HG03520 (cell line): ENCODE data around the gene CCDC88C.

Experiments used
- ATAC-seq: cut with Tn5 transposase; IDR thresholded peaks from one replicate; pipeline ENCODE4 v1.9.1; 2021; ENCODE audit warnings: mild to moderate bottlenecking, moderate library complexity; ENCODE audit not compliant: unreplicated experiment

Gene CCDC88C

DNA sequence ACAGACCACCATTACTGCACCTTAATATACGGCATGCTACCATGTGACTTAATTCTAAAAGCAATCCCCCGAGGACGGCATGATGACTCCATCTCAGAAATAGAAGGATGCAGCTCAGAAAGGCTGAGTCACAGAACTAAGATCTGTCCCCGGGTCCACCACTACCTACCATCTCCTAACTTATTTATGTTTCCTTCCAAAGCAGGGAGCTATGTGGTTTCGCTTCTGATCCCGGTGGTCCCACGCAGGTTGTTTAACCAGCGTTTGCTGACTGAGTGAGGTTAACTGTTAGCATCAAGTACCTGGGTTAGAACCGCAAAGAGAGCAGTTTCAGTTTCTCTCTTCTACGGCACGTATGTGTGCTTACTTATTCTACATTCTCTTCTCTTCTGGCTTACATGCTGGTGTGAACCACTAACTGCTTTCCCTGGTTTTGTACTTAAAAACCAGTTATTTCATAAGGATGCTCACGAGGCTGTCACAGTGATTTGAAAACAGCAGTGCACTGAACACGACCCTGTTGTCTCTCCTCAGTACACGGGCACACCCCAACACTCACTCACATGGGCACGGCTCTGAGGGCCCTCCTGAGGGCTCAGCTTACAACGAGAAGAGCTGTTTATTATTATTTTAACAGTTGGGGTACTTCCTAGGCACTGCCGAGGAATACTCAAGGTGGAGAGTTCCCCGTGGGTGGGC, 66.7 kb downstream of the CCDC88C start:
- ATAC-seq, result peak; percentile 57

DNA sequence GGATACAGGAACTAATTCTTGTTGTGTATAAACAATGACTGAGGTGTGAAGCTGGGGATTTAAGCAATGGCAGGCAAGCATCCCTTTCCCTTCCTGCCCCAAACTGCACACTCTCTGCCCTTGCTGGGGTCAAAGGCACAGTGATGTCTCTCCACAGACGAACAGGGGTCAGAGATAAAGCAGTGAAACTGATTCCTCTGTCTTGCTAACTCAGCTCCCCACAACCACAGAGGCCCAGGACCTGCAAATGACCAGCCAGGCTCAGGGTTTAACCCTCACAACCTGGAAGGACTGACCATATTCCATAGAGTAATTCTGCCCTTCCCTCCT, 67.2 kb downstream of the CCDC88C start:
- ATAC-seq, result peak; percentile 4

DNA sequence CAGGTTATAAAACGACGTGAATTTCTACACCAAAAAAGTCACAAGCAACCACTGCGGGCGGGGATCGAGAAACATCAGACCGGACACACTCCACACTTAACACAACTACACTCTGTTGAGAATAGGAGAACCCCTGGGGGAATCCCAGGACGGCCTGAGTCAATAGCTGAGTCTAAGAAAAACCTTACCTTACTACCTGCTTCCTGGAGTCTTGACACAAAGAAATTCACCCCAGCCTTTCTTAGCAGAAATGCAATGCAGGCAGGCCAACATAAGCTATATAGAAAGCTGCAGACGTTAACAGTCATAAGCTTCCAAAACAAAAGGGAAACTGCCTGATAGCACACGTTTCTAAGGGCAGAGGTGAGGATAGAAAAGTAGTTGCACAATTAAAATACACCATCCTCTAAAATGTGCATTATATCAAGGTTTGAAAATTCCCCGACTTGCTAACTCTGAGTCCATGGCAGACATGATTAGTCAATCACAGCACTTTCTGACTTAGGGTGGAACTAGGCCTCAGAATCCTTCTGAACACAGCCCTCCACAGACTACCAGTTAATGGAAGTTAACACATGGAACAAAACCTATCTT, 68.0 kb downstream of the CCDC88C start:
- ATAC-seq, result peak; percentile 57

DNA sequence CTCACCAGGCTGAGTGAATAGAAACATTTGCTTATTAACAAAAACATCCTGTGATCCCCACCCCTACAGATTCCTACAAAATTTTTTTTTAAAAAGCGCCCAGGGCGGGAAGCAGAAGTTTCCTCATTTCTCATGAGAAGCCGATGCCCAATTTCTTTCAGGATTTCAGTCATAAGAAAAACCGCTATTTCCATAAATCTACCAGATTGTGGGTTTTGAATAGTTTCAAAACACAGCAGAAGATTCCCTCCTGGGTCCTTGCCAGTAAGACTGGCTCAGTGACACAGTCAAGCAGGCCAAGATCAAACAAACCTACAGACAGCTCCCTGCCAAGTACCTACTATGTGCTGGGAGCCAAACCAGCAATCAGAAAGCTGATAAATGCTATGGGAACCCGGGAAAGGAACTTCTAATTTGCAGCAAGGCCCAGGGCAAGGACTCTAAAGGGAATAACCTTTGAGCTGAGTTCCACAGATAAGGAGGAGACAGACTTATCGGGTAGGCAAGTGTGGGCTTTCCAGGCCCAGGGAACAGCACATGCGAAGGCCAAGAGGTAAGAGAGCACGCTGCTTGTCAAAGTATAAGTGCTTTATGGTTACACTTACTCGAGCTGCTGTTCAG, 68.7 kb downstream of the CCDC88C start:
- peak; percentile 1 for ATAC-seq

DNA sequence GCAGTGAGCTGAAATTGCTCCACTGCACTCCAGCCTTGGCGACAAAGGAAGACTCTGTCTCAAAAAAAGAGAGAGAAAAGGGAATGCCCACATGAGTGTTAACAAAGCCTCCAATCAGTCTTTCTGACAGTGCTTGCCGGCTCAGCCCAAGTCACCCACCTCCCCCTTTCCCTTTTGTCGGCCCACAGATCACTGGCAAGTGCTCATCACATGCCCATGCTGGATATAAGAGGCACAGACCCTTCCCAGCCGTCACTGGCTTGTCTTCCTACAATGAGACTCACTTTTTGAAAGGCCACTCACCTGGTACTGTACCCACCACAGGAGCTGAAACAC, 70.8 kb downstream of the CCDC88C start:
- no peak for ATAC-seq

DNA sequence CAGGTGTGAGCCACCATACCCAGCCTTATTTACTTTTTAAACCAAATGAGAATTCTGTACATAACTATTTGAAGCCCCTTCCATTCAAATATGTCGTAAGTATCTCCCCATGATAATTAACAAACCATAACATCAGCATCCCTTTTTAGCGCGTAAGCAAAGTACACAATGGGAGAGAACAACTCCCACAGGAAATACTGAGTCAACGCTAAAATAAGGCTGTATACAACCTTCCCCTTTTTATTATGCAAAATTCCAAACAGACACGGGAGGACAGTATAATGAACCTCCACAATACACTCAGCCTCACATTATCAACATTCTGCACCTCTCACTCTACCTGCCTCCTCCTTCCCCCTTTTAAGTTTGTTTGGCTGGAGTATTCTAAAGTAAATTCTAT, 73.5 kb downstream of the CCDC88C start:
- no peak for ATAC-seq

DNA sequence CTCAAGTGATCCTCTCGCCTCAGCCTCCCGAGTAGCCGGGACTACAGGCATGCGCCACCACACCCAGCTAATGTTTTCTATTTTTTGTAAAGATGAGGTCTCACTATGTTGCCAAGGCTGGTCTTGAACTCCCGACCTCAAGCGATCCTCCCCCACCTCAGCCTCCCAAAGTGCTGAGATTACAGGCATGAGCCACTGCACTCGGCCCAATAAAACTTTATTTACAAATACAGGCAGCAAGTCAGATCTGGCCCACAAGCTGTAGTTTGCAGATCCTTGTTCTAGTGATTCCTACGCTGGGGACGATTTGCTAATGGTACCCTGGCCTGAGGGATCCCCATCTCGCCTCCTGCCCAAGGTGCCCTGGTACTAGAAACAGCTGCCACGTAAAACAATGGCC, 74.6 kb downstream of the CCDC88C start:
- ATAC-seq, result no peak

DNA sequence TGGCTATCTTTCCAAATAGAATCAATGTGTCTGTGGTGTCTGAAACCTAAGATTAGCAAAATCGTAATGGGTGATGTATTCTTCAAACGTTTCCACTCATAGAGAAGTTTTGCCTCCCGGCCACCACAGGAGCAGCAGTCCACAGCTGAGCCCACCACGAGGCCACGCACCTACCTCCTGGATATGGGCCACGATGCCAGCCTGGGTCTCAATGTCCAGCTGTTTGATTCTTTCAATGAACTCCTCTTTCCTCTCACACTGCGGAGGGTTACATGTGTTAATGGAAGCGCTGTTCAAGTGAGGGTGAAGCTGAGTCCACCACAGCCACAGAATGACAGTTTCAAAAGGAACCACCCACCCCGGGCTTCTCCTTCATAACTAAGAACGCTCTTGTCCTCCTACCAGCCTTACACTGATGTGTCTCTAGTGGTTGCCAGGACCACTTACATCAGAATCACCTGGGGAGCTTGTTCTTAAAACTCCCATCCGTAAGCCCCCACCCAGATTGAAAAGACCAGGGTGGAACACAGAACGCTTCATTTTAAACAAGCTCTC, 75.3 kb downstream of the CCDC88C start:
- ATAC-seq, result no peak

DNA sequence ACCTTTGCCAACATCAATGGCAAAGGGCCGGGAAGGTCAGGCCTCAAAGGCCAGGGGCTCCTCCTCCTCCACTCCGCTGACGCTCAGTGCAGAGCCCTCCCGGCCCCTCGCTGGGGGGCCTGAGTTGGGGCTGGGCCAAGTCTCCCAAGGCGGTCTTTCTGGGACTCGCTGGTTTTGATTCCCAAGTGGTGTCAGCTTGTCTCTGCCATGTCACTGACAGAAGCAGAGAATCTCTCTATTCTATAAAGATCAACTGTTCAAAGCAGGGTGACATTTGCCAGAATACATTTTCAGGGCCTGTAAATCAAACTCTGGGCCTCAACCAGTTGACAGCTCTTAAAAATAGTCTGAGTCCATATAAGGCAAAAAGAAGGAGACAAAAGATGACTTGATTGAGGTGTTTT, 75.9 kb downstream of the CCDC88C start:
- ATAC-seq, result no peak

DNA sequence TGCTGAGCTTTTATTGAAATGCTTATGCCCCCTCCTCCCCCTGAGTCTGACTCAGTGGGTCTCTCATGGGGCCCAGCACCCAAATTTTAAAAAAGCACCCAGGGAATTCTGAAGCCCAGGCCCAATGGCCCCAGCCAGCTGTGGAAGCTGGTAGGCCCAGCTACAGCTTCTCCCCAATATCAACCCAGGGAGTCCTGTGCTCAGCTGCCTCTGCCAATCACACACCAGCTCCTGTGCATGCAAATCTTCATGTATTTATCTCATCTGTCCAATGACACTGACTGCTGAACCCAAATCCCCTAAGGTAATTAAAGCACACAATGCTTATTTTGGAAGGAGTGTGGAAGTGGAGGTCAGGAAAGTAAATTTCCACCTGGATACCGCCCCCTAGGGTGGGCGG, 76.3 kb downstream of the CCDC88C start:
- no peak for ATAC-seq

DNA sequence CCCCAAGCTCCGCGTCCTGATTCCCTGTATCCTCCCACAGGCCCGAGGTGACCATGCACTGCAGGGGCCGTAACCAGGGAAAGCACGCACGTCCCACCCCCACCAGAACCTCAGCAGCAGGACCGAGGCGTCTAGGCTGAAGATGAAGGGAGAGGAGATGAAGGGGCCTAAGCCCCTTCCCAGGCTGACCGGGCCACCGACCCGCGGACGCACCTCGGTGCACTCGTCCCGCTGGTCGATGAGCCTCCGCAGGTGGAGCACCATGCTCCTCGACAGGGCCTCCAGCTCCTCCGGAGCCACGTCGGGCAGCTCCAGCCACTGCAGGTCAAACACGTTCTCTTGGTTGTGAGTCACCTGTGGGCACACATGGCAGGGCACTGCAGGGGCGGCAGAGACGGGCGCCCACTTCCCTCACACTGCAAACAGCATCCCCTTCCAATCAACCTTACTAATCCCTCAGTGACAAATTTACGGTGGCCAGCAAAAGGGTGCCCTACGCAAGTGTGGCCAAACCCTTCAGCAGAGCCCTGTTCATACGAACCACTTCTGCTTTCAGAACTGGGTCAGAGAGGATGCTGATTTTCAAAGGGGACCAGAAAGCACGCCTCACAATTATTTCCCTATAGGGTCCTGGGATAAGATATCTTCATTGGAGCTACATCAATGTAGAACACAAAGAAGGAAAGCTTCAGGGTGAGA, 77.8 kb downstream of the CCDC88C start:
- ATAC-seq, result no peak

DNA sequence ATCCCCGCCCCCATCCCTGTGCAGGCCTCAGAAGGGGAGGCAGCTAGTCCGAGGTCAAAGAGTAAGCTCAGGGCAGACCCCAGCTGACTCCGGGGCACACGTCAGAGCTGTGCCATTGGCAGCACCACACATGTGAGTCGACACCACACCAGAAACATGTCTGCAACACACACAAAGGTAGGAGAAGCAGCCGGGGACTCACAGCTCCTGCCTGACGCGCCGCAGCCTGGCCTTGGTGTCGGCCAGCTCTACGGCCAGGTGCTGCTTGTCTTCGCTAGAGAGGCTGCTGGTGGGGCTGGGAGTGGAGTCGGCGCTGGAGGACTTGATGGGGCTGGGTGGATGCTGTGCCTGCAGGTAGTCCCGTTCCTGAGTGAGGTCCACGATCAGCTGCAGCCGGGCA, 78.5 kb downstream of the CCDC88C start:
- ATAC-seq, result no peak

DNA sequence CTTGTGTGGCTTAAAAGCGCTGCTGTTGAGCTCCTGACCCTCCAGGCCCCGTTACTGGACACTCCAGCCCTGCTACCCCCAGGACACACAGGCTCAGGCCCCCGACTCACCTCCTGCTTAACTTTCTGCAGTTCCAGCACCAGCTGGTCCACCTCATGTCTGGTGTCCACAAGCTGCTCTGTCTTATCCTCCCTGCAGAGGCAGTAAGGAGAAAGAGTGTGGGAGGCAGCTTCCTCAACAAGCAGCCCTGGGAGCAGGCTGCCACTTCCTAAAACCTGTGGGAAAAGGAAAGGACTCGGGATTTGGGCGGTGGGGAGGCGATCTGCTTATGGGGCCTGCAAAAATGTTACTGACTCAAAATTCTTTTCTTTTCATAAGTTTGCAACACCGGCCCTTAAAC, 79.2 kb downstream of the CCDC88C start:
- no peak for ATAC-seq

DNA sequence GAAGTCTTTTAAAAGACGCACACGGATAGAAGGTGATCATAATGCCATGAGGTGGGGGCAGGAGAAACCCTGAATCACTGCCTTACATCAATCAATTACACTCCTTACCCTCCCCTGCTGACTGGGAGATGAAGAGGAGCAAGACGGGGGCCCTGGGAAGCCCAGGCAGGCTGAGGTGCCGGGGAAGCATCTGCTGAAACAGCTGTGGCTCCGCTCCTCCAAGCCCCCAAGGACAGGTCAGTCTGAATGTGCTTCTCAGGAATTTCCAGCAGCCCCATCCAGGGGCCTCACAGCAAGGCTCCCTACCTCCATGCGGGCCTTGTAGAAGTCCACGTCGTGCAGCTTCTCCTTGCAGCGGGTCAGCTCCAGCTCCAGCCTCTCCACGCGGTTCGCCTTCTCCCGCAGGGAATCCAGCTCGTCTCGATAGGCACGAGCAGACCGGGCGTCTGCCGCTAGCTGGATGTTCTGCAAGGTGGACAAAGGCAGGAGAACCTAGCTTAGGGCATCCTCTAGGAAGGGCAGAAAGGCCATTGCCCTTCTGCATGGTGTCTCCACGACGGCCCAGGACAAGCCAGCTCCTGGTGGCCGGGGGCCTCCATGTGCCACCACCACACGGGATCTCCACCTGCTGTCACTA, 79.8 kb downstream of the CCDC88C start:
- no peak for ATAC-seq

DNA sequence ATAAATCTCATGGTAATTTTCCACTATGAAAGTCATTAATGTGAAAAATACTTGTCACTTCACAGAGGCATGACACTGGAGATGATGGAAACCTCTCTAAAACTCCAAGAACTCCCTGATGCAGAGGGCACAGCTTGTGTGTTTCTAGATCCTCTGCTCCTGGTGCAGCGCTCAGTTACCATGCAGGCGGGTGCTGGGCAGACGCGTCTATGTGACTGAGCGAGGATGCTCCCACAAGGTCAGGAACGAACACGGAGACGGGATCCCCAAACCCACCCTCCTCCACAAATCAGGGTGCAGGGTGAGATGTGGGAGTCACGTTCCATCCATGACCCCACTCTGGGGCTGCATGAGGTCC, 81.5 kb downstream of the CCDC88C start:
- ATAC-seq, result no peak

DNA sequence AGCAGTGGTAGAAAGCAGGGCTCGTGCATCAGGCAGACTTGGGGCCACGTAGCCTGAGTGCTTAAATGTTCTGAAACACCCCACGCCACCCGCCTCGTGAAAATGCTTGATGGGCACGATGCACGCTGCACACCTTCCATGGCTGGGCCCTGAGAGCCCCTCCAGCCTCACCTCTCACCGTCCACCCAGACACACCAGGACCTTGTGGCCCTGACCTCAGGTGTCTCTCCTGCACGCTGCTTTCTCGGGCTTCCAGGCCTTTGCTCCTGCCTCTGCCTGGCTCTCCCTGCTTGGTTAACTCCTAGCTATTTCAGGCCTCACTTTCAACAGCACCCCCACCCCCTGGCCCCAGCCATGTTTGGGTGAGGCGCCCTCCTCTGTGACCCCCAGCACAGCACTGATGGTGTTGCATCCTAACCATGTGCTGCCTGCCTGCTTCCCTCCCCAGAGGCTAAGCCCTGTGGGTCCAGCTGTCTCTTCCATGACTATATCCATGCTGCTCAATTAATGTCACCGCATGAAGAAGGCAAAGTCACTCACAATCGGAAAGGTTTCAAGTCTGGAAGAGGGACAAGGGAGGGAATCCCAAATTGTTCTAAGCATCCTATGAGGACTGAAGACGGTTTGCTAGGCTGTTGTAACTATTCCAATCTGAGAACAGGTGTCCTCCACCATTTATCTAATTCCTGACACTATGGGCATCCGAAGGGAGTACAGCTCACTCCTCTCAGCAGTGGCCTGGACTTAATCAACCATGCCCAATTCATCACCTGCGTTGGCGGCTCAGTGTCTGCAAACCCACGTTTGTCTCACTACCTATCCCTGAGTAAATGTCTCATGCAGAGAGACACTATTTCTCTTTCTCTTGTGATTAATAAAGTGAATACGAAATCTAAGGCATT, 82.2 kb downstream of the CCDC88C start:
- no peak for ATAC-seq

DNA sequence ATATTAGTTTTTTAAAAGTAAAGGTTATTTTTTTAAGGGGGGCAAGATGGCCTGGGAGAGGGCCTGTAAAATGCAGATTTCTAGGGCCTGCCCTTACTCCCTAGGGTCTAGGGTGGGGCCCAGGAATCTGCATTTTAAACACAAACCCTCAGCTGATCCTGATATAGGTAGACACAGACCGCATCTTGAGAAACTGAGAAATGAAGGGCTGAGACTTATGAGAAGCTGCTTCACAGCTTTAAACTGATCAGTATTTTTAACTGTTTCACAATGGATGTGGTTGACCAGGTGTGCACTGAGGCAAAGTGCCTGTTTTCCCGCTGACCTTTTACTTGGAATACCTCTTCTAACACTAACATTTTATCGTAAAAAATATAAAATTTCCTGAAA, 84.0 kb downstream of the CCDC88C start:
- peak; percentile 58 for ATAC-seq

DNA sequence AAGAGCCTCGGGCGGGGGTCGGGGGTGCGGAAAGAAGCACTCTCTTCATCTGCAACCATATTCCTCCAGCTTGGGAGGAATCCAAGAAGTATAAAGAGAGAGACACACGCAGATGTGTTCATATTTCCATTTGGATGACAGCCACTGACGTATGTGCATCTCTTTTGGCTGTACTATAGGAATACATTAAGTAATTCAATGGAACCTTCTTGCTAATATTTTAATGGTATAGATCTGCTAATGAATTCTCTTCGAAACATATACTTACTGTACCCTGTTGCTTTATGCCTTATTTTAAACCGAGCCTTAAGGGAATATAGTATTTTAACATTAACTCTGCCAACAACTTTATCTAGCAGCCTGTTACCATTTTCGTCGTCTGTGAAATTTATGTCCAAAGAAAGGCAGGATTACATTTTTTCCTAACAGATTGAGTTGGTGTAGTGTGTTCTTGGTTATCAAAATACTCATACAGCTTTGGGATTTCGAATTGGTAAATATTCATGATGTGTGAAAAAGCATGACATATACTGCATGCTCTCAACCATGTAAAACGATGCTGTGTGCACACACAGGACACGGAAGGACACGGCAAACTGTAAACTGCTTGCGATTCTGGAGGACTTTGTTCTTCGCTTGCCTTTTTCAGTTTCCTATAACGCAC, 84.5 kb downstream of the CCDC88C start:
- no peak for ATAC-seq

DNA sequence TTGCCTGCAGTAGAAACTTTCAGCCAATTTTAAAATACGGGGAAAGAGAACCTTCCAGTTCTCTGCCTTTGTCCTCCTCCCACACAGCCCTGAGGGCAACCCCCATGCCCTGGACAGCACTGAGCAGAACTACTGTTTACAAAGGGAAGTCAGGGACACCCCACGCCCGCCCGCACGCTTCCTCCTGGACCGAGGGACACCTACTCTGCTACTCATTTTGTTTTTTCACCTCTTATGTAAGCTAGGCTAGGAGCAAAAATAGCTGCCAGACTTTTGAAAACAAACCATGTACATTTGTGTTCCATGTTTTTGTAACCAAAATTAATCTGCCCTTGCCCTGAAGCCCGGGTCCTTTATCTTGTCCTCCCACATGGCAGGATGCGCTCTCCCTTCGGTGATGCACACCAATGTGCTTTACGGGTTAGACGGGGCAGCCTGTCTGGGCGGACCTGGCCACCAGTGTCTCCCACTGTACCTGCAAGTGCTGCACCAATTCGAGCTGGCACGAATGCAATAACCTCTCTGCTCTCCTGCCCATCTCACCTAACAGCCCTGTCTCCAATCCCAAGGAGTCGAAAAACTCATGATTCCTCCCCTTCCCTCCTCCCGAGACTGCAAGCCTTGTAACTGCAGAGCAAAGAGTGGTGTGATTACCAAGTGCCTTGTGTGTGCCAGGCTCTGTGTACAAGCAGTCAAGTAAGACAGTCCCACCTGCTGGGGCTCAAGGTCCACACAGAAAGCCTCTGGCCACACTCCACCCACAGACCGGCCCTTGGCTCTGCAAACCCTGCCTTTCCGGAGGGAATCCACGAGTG, 85.2 kb downstream of the CCDC88C start:
- no peak for ATAC-seq
